ENCODE data around the gene HMGCL.

DNA sequence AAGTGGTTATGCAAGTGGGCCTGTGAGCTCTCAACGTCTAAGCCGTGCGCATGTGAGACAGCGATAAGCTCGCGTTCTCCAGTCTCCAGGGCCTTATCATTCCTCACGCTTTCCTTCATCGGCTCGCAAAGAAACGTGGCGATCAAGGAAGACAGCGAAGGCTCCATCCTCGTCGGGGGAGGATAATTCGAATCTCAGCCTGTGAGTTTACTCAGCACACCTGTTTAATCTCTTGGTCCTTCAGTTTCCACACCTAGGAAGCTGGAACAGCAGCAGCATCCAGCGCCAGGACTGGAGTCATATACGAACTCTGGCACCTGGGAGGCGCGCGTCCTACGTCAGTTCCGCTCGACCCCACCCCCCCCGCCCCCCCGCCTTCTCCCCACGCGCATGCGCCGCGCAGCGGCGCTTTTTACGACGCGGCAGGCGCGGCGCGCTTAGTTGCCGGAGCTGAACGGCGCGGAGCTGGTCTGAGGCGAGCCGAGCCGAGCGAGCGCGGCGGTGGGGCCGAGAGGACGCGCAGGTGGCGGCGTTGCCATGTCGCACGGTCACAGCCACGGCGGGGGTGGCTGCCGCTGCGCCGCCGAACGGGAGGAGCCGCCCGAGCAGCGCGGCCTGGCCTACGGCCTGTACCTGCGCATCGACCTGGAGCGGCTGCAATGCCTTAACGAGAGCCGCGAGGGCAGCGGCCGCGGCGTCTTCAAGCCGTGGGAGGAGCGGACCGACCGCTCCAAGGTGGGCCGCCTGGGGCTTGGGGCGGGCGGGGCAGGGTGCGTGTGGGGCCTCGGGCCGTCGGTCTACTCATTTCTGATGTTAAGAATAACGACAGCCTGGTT, 47.0 kb downstream of the HMGCL start, which contains the start of gene PITHD1:
- TF ChIP-seq, protein P1, sequence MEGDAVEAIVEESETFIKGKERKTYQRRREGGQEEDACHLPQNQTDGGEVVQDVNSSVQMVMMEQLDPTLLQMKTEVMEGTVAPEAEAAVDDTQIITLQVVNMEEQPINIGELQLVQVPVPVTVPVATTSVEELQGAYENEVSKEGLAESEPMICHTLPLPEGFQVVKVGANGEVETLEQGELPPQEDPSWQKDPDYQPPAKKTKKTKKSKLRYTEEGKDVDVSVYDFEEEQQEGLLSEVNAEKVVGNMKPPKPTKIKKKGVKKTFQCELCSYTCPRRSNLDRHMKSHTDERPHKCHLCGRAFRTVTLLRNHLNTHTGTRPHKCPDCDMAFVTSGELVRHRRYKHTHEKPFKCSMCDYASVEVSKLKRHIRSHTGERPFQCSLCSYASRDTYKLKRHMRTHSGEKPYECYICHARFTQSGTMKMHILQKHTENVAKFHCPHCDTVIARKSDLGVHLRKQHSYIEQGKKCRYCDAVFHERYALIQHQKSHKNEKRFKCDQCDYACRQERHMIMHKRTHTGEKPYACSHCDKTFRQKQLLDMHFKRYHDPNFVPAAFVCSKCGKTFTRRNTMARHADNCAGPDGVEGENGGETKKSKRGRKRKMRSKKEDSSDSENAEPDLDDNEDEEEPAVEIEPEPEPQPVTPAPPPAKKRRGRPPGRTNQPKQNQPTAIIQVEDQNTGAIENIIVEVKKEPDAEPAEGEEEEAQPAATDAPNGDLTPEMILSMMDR (IDR thresholded peaks at IDR 0.05), result peak in 1 of 7 experiments; percentile 2
- TF ChIP-seq POLR2A (IDR thresholded peaks at IDR 0.05), result peak; percentile 71 to 76 (median 76)
